ENCODE data around the gene REN. TPM values are rescaled to one million over a fixed set of nuclear protein-coding genes. Genes with fewer than 3 reads are reported as not detected.

REN gene
- total and polyA plus RNA-seq, 9 donors = 1.0 to 71.6 (median 3.7) TPM

DNA sequence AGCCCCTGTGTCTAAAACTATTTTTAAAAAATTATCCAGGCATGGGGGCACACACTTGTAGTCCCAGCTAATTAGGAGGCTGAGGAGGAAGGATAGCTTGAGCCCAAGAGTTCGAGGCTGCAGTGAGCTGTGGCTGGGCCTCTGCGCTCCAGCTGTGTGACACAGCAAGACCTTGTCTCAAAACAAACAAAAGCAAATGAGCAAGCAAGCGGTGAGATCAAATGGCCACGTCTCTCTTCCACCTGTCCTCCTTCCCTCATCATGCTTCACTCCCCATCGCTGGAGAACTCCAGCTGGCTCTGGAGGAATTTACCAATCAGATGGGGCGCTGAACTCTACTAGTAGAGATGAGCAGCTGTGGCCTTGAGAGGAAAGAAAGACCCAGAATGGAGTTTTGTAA, 14.0 kb upstream of the REN start:
- WGBS, 3 donors = 27 to 41% (median 38%) methylated on average over 6 of the region's 6 CpGs
- DNase-seq = peak in 1 of 5 donors; percentile 13
- TF ChIP-seq, protein P1, sequence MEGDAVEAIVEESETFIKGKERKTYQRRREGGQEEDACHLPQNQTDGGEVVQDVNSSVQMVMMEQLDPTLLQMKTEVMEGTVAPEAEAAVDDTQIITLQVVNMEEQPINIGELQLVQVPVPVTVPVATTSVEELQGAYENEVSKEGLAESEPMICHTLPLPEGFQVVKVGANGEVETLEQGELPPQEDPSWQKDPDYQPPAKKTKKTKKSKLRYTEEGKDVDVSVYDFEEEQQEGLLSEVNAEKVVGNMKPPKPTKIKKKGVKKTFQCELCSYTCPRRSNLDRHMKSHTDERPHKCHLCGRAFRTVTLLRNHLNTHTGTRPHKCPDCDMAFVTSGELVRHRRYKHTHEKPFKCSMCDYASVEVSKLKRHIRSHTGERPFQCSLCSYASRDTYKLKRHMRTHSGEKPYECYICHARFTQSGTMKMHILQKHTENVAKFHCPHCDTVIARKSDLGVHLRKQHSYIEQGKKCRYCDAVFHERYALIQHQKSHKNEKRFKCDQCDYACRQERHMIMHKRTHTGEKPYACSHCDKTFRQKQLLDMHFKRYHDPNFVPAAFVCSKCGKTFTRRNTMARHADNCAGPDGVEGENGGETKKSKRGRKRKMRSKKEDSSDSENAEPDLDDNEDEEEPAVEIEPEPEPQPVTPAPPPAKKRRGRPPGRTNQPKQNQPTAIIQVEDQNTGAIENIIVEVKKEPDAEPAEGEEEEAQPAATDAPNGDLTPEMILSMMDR (IDR thresholded peaks at IDR 0.05) = no peak
- TF ChIP-seq EP300 (IDR thresholded peaks at IDR 0.05) (no peak), POLR2A (IDR thresholded peaks at IDR 0.05) (no peak)

GRCh38 chr1:204178487-204179281, 12.5 kb upstream of the REN start:
- Histone ChIP-seq H3K4me1 (ENCODE audit: insufficient read depth) (no peaks in the 10 kb centered on the region), H3K4me3 (no peak overlapping the region), H3K27ac (no peak overlapping the region), H3K27me3 (no peaks in the 10 kb centered on the region), H3K36me3 (no peaks in the 10 kb centered on the region), H3K9me3 (no peaks in the 10 kb centered on the region)
- TF ChIP-seq POLR2A (IDR thresholded peaks at IDR 0.05) (no peak), EP300 (IDR thresholded peaks at IDR 0.05) (no peak)
- TF ChIP-seq, protein P1 (IDR thresholded peaks at IDR 0.05) = no peak
- 87 to 95% (median 91%) methylated on average over 7 of the region's 7 CpGs for WGBS, 3 donors
- DNase-seq = peak in 1 of 5 donors; percentile 10
- intact Hi-C loops (cut with DNase I) = no loop called here

More for the DNA sequence above, 14.0 kb upstream of the REN start:
- H3K4me1 ChIP-seq (ENCODE audit: insufficient read depth) = no peaks in the 10 kb centered on the region
- H3K9me3 ChIP-seq = no peaks in the 10 kb centered on the region
- H3K4me3 ChIP-seq = no peak overlapping the region
- no peak overlapping the region for H3K27ac ChIP-seq
- H3K27me3 ChIP-seq = no peaks in the 10 kb centered on the region
- no peaks in the 10 kb centered on the region for H3K36me3 ChIP-seq
- intact Hi-C loops (cut with DNase I) = no loop called here

- H3K4me1 ChIP-seq (ENCODE audit: insufficient read depth) = no peaks in the 10 kb centered on the region
- H3K4me3 ChIP-seq = no peak overlapping the region
- no peaks in the 10 kb centered on the region for H3K9me3 ChIP-seq
- H3K36me3 ChIP-seq = no peaks in the 10 kb centered on the region
- no peak for TF ChIP-seq POLR2A (IDR thresholded peaks at IDR 0.05)
- TF ChIP-seq, protein P1 (IDR thresholded peaks at IDR 0.05) = no peak
- TF ChIP-seq EP300 (IDR thresholded peaks at IDR 0.05) = no peak
- no peaks in the 10 kb centered on the region for H3K27me3 ChIP-seq
- 50 to 52% (median 50%) methylated on average over 4 of the region's 4 CpGs for WGBS, 3 donors
- intact Hi-C loops (cut with DNase I) = no loop called here
- DNase-seq = peak in 1 of 5 donors; percentile 1
- no peak overlapping the region for H3K27ac ChIP-seq
These were observed 11.0 kb upstream of the REN start for GRCh38 chr1:204177133-204177532.

- Histone ChIP-seq H3K27ac (no peak overlapping the region), H3K36me3 (no peaks in the 10 kb centered on the region), H3K27me3 (no peaks in the 10 kb centered on the region), H3K4me1 (ENCODE audit: insufficient read depth) (no peaks in the 10 kb centered on the region), H3K4me3 (no peak overlapping the region), H3K9me3 (no peaks in the 10 kb centered on the region)
- peak in 1 of 5 donors; percentile 3 for DNase-seq
- WGBS, 3 donors = 43 to 54% (median 53%) methylated on average over 5 of the region's 5 CpGs
- intact Hi-C loops (cut with DNase I) = no loop called here
- TF ChIP-seq POLR2A (IDR thresholded peaks at IDR 0.05) = no peak
- TF ChIP-seq, protein P1 (IDR thresholded peaks at IDR 0.05) = no peak
- no peak for TF ChIP-seq EP300 (IDR thresholded peaks at IDR 0.05)
These were observed 9.9 kb upstream of the REN start for GRCh38 chr1:204176049-204176448.

Data from ovary (tissue), 9 donors.